ENCODE measurements around the gene FGD2.

FGD2 gene

DNA sequence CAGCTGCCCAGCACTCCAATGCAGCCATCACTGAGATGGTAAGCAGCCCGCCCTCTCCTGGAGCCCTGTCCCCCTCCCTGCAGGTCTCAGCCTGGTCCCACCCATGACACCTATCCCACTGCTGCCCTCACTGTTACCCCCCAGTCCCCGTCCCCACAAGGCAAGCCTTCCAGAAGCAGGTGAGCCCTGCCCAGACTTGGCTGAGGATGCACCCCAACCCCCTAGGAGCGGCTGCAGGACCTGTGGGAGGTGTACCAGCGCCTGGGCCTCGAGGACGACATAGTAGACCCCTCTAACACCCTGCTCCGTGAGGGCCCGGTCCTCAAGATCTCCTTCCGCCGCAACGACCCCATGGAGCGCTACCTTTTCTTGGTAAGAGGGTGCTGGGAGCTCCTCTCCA, 9.2 kb downstream of the FGD2 start:
- Histone ChIP-seq H3K4me1 (ENCODE audit: insufficient read depth, low read length) (peaks cover 25% of the 10 kb centered on the region), H2AFZ (ENCODE audit: low read depth, low read length) (no peak overlapping the region), H3K36me3 (ENCODE audit: insufficient read depth, low read length) (no peaks in the 10 kb centered on the region), H3K9me3 (ENCODE audit: insufficient read depth, low read length, severe bottlenecking) (no peaks in the 10 kb centered on the region), H4K20me1 (ENCODE audit: insufficient read depth, low read length) (no peaks in the 10 kb centered on the region), H3K79me2 (ENCODE audit: insufficient read depth, low read length) (no peaks in the 10 kb centered on the region), H3K4me3 (ENCODE audit: low read depth in 1 of 2, low read length in 2 of 2) (no peak overlapping the region), H3K9ac (ENCODE audit: low read depth, low read length) (no peak overlapping the region), H3K4me2 (ENCODE audit: insufficient read depth, low read length) (no peak overlapping the region), H3K27me3 (ENCODE audit: insufficient read depth, low read length, poor library complexity) (no peaks in the 10 kb centered on the region), H3K27ac (ENCODE audit: low read length) (no peak overlapping the region)
- DNase-seq (no peak), ATAC-seq (ENCODE audit: insufficient read depth, low read depth) (no peak)
- no peak for TF ChIP-seq EZH2 (IDR thresholded peaks at IDR 0.05; ENCODE audit: borderline replicate concordance, low read depth, low read length, severe bottlenecking)
- TF ChIP-seq, protein P1, sequence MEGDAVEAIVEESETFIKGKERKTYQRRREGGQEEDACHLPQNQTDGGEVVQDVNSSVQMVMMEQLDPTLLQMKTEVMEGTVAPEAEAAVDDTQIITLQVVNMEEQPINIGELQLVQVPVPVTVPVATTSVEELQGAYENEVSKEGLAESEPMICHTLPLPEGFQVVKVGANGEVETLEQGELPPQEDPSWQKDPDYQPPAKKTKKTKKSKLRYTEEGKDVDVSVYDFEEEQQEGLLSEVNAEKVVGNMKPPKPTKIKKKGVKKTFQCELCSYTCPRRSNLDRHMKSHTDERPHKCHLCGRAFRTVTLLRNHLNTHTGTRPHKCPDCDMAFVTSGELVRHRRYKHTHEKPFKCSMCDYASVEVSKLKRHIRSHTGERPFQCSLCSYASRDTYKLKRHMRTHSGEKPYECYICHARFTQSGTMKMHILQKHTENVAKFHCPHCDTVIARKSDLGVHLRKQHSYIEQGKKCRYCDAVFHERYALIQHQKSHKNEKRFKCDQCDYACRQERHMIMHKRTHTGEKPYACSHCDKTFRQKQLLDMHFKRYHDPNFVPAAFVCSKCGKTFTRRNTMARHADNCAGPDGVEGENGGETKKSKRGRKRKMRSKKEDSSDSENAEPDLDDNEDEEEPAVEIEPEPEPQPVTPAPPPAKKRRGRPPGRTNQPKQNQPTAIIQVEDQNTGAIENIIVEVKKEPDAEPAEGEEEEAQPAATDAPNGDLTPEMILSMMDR (IDR thresholded peaks at IDR 0.05; ENCODE audit: borderline replicate concordance, extremely low read depth, low read length, poor library complexity, severe bottlenecking), result no peak

DNA sequence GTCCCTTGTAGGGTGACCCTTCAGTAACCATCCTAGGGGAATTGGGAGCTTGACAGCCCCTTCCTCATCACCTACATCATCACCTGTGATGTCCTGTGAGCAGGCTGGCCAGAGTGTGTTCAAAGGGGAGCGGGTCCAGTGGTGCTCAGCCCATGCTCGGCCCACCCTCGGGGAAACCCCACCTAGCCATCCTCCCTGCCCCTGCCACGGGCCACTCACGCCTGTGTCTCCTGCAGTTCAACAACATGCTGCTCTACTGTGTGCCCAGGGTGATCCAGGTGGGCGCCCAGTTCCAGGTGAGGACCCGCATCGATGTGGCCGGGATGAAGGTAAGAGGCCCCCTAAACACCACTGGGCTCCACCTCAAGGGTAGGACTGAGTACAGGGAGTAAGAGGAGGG, 10.1 kb downstream of the FGD2 start:
- Histone ChIP-seq H4K20me1 (ENCODE audit: insufficient read depth, low read length) (no peaks in the 10 kb centered on the region), H3K4me2 (ENCODE audit: insufficient read depth, low read length) (no peak overlapping the region), H3K9ac (ENCODE audit: low read depth, low read length) (no peak overlapping the region), H2AFZ (ENCODE audit: low read depth, low read length) (0 out of 2 replicates have a peak overlapping the region, but pooled peaks have one; percentile 1), H3K79me2 (ENCODE audit: insufficient read depth, low read length) (no peaks in the 10 kb centered on the region), H3K27me3 (ENCODE audit: insufficient read depth, low read length, poor library complexity) (no peaks in the 10 kb centered on the region), H3K9me3 (ENCODE audit: insufficient read depth, low read length, severe bottlenecking) (no peaks in the 10 kb centered on the region), H3K27ac (ENCODE audit: low read length) (no peak overlapping the region), H3K4me3 (ENCODE audit: low read depth in 1 of 2, low read length in 2 of 2) (no peak overlapping the region), H3K36me3 (ENCODE audit: insufficient read depth, low read length) (no peaks in the 10 kb centered on the region), H3K4me1 (ENCODE audit: insufficient read depth, low read length) (peaks cover 25% of the 10 kb centered on the region)
- TF ChIP-seq EZH2 (IDR thresholded peaks at IDR 0.05; ENCODE audit: borderline replicate concordance, low read depth, low read length, severe bottlenecking), result no peak
- TF ChIP-seq, protein P1 (IDR thresholded peaks at IDR 0.05; ENCODE audit: borderline replicate concordance, extremely low read depth, low read length, poor library complexity, severe bottlenecking), result no peak
- ATAC-seq (ENCODE audit: insufficient read depth, low read depth), result no peak
- no peak for DNase-seq

DNA sequence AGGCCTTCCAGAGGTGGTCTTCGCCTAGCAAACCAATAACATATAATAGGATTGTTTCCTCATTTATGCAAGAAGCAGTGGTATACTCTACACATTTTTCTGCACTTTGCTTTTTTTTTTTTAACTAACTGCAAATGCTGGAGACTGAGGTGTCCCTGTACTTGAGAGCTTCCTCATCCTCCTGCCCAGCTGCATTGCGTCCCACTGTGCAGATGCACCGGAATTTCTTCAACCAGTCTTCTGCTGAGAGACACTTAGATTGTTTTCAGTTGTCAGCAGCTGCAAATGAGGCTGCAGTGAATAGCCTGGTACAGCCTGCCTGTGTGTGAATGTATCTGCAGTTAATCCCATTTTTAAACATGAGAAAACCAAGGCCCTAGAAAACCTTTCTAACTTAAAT, 11.5 kb downstream of the FGD2 start:
- Histone ChIP-seq H3K79me2 (ENCODE audit: insufficient read depth, low read length) (no peaks in the 10 kb centered on the region), H3K4me1 (ENCODE audit: insufficient read depth, low read length) (peaks cover 38% of the 10 kb centered on the region), H2AFZ (ENCODE audit: low read depth, low read length) (0 out of 2 replicates have a peak overlapping the region, but pooled peaks have one; percentile 24), H4K20me1 (ENCODE audit: insufficient read depth, low read length) (no peaks in the 10 kb centered on the region), H3K27me3 (ENCODE audit: insufficient read depth, low read length, poor library complexity) (no peaks in the 10 kb centered on the region), H3K4me2 (ENCODE audit: insufficient read depth, low read length) (no peak overlapping the region), H3K4me3 (ENCODE audit: low read depth in 1 of 2, low read length in 2 of 2) (no peak overlapping the region), H3K27ac (ENCODE audit: low read length) (no peak overlapping the region; the same call in 1 of the 2 replicates), H3K9ac (ENCODE audit: low read depth, low read length) (no peak overlapping the region), H3K9me3 (ENCODE audit: insufficient read depth, low read length, severe bottlenecking) (no peaks in the 10 kb centered on the region), H3K36me3 (ENCODE audit: insufficient read depth, low read length) (no peaks in the 10 kb centered on the region)
- DNase-seq (no peak), ATAC-seq (ENCODE audit: insufficient read depth, low read depth) (no peak)
- TF ChIP-seq EZH2 (IDR thresholded peaks at IDR 0.05; ENCODE audit: borderline replicate concordance, low read depth, low read length, severe bottlenecking), result no peak
- TF ChIP-seq, protein P1 (IDR thresholded peaks at IDR 0.05; ENCODE audit: borderline replicate concordance, extremely low read depth, low read length, poor library complexity, severe bottlenecking), result no peak

Data from DND-41 (cell line).